SK-N-SH (cell line): ENCODE data around the gene DTD2.

ENCODE experiments used
- FOXJ3 ChIP-seq: sonication (generic); formaldehyde crosslinking; IDR thresholded peaks from 2 replicates; pipeline ENCODE4 v1.5.1; 2020; ENCODE audit warnings: mild to moderate bottlenecking, missing genetic modification reagents
- MXI1 ChIP-seq: IDR thresholded peaks from 2 replicates; pipeline ENCODE4 v1.6.1; 2012; ENCODE audit warnings: mild to moderate bottlenecking, low read depth, low read length, improper control_type of control experiment
- SMC3 ChIP-seq: IDR thresholded peaks from 2 replicates; pipeline ENCODE4 v1.6.1; 2012; ENCODE audit warnings: low read depth, low read length, improper control_type of control experiment
- TEAD4 ChIP-seq: IDR thresholded peaks from 2 replicates; pipeline ENCODE4 v1.4.0; 2012; ENCODE audit warnings: mild to moderate bottlenecking, borderline replicate concordance; ENCODE audit not compliant: insufficient read depth
- TF ChIP-seq, protein P1 (sequence below): fragments of 200-600 bp; sonication (generic); IDR thresholded peaks from 2 replicates; pipeline ENCODE4 v1.6.1; 2017; ENCODE audit warnings: antibody characterized with exemption, mild to moderate bottlenecking, moderate library complexity
- TF ChIP-seq, protein P2 (sequence below): fragments of 150-350 bp; IDR thresholded peaks from 2 replicates; pipeline ENCODE4 v1.6.1; 2017; ENCODE audit warnings: antibody characterized with exemption, low read length, low read depth, borderline replicate concordance

DNA sequence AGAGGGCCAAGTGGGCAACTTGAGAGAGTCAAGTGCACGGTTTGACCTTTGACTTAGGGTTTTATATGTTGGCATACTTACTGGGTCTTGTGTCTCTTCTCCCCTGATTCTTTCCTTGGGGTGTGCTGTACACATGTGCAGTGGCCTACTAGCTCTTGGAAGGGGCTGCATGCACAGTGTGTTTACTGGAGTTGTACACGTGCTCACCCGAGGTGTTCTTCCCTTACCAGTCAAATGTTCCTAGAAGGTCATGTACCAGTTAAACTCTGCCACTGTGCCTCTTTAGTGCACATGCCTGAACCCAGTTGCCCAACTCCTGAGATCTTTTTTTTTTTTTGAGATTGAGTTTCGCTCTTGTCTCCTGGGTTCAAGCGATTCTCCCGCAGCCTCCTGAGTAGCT lies 9.2 kb upstream of the DTD2 start:
- TF ChIP-seq, protein P1, sequence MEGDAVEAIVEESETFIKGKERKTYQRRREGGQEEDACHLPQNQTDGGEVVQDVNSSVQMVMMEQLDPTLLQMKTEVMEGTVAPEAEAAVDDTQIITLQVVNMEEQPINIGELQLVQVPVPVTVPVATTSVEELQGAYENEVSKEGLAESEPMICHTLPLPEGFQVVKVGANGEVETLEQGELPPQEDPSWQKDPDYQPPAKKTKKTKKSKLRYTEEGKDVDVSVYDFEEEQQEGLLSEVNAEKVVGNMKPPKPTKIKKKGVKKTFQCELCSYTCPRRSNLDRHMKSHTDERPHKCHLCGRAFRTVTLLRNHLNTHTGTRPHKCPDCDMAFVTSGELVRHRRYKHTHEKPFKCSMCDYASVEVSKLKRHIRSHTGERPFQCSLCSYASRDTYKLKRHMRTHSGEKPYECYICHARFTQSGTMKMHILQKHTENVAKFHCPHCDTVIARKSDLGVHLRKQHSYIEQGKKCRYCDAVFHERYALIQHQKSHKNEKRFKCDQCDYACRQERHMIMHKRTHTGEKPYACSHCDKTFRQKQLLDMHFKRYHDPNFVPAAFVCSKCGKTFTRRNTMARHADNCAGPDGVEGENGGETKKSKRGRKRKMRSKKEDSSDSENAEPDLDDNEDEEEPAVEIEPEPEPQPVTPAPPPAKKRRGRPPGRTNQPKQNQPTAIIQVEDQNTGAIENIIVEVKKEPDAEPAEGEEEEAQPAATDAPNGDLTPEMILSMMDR = no peak
- no peak for TF ChIP-seq TEAD4
- TF ChIP-seq MXI1 = no peak
- TF ChIP-seq, protein P2, sequence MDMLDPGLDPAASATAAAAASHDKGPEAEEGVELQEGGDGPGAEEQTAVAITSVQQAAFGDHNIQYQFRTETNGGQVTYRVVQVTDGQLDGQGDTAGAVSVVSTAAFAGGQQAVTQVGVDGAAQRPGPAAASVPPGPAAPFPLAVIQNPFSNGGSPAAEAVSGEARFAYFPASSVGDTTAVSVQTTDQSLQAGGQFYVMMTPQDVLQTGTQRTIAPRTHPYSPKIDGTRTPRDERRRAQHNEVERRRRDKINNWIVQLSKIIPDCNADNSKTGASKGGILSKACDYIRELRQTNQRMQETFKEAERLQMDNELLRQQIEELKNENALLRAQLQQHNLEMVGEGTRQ = no peak
- no peak for TF ChIP-seq SMC3
- TF ChIP-seq FOXJ3 (CRISPR knock-in tag) = no peak
